DMS79 treated with DMSO at 0.1 percent for 48 hours (cell line): ENCODE measurements around the gene MTCH1.

Experiments
- DNase-seq: peaks from one replicate; lab custom pipeline; 2025; lab: John Stamatoyannopoulos, UW

MTCH1 gene, protein sequence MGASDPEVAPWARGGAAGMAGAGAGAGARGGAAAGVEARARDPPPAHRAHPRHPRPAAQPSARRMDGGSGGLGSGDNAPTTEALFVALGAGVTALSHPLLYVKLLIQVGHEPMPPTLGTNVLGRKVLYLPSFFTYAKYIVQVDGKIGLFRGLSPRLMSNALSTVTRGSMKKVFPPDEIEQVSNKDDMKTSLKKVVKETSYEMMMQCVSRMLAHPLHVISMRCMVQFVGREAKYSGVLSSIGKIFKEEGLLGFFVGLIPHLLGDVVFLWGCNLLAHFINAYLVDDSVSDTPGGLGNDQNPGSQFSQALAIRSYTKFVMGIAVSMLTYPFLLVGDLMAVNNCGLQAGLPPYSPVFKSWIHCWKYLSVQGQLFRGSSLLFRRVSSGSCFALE

DNA sequence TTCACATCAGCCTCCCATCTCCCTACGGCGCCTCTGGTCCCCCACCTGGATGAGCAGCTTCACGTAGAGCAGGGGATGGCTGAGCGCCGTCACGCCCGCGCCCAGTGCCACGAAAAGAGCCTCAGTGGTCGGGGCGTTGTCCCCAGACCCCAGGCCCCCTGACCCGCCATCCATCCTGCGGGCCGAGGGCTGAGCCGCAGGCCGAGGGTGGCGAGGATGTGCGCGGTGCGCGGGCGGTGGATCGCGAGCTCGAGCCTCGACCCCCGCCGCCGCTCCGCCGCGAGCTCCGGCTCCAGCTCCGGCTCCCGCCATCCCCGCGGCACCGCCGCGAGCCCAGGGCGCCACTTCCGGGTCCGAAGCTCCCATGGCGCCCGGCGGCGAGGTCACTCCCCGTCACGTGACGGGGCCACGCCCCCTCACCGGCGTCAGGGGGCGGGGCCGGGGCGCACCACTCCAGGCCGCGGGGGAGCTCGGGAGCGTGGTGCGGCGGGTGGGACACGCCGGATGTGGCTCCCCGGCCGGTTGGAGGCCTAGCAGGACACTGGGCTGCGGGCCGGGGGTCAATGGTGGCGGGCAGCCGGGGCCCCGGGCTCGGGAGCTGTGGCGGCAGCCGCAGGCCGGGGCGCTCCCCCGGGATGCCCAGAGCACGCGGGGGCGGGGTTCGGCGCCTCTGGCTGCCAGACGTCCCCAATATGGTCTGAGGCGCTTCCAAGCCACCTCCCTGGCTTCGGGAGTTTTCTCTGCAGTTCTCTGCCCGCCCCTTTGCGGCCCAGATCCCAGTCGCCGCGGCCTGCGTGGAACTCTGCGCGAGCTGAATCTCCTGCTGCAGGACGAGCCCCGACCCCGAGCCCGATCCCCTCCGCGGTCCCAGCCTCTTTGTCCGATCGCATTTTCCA is at the start of gene MTCH1:
MTCH1 (minus strand) TSS at position 389 of the 896 bp plus-strand sequence; CDS start at position 366, 23 bp downstream.
- peak; percentile 74 for DNase-seq

DNA sequence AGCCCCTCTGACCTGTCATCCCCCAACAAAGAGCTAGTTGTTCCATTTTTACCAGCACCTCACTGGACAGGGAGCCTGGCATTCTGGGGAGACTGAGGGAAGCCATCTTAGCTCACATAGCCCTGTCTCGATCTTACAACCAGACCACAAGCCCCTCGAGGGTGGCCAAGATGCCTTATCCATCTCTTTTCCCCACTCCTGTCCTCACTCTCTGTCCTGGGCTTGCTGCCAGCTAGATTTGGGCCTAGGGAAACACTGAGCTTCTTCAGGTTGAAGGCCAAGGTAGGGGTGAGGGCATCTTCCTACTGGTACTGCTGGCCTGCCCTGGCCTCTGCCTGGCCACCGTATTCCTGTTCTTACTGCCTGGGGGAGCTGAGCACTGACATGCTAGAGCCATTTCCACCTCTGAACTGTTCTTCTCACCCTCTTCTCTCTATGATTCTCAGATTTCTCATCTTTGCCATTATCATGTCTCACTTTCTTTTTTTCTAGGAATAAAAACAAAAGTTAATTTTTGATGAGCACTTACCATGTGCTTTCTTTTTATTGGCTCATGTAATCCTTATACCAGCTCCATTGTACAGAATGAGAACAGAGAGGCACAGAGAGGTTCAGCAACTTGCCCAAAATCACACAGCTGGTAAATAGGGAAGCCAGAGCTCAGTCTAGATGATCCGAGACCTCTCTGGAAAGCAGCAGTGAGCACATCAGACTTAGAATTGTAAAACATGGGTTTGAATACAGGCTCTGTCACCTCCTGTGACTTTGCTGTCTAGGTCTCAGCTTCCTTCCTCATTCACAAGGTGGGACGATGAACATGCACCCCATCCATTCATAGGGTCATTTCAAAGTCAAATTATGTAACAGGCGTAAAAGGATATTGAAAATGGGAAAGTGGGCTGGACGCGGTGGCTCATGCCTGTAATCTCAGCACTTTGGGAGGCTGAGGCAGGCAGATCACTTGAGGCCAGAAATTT is 48.1 kb upstream of the MTCH1 start:
- no peak for DNase-seq

DNA sequence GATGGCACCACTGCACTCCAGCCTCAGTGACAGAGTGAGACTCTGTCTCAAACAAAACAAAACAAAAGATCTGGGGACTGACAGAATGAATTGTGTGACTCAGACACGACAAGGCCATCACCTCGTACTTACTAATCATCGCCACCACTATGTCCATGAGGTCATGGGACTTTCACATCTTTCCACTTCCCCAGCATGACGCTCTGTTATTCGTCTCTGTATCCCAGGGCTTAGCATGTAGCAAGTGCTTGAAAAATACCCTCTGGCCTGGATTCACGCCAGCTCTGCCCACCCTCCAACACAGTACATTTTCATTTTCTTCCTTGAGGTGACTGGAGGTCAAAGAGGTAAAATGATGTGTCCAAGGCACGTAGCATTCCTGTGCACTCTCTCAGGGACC is 47.3 kb upstream of the MTCH1 start:
- no peak for DNase-seq

DNA sequence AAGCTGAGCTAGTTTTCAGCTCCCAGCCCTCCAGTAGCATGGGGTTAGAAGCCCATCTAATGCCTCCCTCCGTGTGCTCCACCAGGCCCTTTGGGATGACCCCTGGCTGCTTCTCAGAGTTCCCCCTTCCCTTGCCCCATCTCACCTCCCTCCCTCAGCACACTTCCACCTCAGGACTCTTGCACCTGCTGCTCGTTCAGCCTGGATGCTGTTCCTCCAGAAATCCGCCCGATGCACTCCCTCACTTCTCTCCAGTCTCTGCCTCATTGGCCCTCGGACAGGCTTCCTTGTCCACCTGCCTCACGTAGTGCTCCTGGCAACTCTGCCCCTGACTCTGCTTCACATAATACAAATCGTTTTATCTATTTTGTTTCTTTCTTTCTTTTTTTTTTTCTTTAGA is 46.2 kb upstream of the MTCH1 start:
- no peak for DNase-seq

DNA sequence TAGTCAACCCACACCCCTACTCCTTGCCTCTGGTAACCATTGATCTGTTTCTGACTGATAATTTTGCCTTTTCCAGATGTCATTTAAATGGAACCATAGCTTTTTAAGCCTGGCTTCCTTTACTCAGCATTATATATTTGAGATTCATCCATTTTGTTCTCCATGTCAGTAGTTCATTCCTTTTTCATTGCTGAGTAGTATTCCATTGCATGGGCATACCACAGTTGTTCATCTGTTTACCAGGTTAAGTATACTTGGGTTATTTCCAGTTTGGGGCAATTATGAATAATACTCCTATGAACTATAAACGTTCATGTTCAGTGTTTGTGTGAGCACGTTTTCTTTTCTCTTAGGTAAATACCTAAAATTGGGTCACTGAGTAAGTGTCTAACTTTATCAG is 44.6 kb upstream of the MTCH1 start:
- no peak for DNase-seq

DNA sequence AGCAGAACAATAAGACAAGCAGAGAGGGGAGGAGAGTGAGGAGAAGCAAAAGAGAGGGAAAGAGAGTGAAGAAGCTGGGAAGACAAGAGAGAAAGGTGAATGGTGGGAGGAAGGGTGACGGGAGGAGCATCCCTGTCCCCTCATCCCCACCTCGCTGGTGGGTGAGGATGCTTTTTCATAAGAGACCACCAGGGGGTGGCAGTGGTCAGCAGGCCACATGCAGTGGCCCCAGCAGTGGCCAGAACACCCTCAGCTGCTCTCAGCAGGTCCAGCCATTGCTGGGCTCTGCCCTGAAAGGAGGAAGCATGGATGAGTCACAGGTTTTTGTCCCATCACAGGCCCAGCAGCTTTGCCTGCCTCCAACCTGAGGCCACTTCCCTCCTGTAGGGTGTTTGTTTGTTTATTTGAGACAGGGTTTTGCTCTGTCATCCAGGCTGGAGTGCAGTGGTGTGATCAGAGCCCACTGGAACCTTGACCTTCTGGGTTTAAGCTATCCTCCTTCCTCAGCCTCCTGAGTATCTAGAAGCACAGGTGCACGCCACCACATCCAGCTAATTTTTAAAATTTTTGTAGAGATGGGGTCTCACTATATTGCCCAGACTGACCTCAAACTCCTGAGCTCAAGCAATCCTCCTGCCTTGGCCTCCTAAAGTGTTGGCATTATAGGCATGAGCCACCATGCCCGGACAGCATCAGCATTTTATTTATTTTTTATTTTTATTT is 43.4 kb upstream of the MTCH1 start:
- DNase-seq: no peak

DNA sequence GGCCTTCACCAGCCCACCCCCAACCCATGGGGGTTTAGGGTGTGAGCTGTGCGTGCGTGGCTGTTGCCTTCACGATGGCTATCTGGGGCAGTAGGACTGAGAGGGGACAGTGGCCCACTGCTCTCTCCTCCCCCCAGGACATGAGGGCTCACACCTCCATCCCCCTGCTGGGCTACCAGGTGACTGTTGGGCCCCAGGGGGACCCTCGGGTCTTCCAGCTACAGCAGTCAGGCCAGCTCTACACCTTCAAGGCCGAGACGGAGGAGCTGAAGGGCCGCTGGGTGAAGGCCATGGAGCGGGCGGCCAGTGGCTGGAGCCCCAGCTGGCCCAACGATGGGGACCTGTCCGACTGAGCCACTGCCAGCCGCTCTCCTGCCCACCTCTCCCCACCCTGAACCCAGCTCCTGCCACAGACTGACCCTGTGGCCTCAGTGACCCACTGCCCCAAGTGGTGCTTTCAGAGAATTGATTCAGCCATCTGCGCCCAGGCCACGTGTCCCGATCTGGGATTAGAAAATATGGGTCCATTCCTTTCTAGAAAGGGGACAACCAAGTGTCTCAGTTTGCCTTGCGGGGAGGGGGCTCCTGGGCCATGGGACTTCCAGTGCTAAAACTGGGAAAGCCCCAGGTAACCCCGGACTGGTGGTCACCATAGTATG is 41.9 kb upstream of the MTCH1 start:
- DNase-seq: no peak

DNA sequence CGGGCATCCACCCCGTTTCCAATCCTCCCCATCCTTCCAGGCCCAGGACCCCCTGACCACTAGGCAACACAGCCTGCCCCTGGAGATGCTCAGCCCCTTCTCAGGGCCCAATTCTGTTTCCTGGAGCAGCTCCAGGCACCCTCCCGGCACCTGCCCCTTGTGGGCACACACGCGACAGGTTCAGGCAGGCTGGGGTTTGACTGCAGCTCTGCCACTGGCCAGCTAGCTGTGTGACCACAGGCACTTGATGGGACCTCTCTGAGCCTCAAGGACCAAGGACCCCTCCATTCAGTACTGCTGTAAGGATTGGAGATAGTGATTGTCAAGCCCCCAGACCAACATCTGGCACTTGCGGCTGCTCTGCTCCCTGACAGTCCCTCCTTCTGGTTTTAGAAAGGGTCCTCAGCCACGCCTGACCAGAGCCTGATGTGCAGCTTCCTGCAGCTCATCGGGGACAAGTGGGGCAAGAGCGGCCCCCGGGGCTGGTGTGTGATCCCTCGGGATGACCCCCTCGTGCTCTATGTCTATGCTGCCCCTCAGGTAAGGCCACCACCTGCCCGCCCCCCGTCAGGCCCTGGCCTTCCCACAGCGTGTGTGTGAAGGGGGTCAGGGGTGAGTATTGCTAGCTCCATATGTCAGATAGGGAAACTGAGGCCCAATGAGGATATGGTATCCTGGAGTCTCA is 41.2 kb upstream of the MTCH1 start:
- no peak for DNase-seq

DNA sequence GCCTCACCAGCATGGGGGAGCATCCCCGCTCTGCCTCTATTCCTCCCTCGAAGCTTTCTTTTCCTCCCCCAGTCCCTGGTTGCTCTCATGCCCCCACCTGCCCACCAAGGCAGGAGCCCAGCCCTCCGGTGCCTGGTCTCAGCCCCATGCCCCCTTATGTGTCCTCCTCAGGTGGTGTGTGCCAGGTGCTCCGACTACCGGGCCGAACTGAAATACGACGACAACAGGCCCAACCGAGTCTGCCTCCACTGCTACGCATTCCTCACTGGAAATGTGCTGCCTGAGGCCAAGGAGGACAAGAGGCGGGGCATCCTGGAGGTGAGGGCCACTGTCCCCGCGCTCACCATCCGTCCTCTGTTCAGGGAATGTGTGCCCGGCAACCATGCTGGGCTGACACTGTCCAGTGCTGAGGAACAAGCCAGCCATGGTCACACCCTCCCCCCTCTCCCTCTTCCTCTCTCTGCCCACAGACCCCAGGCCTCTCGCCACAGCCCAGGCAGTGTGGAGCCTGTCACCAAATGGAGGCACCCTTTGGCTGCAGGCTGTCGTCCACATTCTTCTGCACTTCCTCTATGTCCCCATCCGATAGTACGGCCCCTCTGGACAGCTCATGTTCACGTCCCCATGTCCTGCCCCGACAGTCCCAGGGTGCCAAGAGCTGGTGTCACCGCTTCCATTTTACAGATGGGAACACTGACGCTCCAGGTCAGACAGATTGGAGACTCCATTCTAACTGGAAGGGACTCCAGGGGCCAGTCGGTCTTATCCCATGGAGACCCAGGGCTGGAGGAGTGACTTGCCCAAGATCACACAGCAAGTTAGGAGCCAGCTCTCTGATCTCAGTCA is 39.8 kb upstream of the MTCH1 start:
- DNase-seq: no peak

DNA sequence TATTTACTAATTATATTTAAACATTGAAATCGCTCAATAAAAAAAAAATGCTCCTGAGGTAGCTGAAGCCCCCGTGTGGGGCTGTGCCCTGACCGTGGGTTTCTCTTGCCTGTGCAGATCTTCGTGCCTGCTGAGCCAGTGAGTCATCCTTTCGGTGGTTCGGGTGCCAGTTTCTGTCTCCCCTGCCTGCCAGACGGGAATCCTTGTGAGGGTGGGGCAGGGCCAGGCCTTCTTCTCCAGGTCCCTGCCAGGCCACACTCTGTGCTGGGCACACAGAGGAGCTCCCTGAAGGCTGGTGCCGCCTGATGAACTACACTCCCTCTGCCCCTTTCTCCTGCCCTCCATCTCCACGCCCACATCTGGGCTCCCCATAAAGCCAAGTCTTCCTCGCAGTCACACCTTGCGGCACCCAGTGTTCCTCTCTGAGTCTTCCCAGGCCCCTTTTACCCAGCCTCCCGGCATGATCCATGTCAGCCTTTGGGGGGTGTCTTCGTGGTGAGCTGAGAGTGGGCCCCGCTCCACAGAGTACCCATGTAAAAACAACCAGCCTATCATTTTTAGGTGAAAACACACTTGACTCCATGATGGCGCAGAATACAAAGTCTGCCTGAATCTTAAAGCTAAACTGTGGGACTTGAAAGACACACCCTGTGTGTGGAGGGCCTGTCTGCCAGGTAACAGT is 38.8 kb upstream of the MTCH1 start:
- DNase-seq: no peak

DNA sequence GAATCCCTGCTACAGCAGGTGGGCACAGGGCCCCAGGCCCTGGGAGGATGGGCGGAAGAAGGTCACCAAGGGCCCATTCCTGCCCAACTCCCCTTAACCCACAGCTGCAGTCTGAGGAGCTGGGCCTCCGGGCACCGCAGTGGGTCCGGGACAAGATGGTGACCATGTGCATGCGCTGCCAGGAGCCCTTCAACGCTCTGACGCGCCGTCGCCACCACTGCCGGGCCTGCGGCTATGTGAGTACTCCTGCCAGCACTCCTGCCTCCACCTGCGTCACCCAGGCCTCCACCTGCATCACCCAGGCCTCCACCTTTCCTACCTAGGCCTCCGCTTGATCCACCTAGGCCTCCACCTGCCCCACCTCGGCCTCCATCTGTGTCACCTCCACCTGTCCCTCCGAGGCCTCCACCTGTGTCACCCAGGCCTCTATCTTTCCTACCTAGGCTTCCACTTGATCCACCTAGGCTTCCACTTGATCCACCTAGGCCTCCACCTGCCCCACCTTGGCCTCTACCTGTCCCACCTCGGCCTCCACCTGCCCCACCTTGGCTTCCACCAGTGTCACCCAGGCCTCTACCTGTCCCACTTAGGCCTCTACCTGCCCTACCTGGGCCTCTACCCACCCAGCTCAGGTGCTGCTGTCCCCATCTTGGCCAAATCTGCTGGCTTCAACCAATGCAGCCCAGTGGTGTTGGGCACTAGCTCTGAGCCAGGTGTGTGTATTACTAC is 36.3 kb upstream of the MTCH1 start:
- no peak for DNase-seq

DNA sequence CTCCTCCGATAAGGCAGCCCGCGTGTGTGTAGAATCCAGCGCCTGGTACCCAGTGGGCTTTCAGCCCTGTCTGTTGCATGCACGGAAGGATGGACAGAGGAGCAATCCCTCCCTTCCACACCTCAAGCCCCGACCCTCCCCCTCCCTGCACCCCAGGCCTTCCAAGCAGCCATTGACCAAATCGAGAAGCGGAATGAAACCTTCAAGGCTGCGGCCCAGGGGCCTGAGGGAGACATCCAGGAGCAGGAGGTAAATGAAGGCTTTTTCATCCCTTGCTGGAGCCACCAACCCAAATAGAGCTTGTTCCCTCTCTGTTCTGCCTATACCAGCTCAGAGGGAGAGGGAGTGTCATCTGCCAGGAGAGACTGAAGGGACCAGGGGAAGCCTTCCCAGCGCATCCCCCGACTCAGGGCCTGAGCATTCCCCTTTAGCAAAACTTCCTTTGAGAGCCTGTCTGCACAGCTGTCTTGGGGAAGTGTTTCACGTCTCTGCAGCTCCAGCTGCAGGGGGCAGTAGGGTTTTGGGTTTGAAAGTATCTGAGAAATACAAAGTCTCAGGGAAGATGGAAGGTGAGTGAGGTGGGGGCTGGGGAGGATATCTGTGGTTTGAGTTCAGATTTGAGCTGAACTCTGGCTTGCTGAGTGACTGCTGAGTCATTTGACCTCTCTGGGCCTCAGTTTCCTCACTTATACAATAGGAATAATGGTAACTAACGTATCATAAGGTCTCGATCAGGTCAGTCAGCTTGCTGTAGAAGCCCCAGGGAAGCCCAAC is 35.5 kb upstream of the MTCH1 start:
- DNase-seq: no peak

DNA sequence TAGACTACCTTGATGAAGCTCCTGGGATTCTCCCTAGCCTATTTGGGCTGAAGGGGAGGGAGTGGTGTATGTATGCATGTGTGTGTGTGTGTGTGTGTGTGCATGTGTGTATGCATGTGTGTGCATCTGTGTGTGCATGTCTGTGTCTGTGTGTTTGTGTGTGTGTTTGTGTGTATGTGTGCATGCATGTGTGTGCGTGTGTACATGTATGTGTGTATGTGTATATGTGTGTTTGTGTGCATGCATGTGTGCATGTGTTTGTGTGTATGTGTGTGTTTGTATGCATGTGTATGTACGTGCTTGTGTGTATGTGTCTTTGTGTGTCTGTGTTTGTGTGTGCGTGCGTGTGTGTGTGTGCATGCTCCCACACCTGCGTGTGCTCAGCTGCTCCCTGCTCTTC is 34.8 kb upstream of the MTCH1 start:
- no peak for DNase-seq

DNA sequence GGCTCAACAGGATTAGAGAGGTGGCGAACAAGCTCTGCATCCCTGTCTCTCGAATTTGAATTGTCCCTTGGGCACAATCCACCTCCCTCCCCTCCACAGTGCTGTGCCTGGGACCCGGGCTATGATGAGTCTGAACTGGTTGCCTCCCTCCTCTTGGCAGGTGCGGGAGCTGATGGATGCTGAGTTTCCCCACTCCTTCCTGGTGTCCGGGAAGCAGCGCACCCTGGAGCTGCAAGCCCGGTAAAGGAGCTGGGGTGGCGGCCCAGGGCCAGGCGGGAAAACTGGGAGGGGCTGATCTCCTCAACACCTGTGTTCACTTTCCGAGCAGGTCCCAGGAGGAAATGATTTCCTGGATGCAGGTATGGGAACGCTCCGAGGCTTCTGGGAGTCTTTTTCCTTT is 34.4 kb upstream of the MTCH1 start:
- DNase-seq: peak; percentile 64

DNA sequence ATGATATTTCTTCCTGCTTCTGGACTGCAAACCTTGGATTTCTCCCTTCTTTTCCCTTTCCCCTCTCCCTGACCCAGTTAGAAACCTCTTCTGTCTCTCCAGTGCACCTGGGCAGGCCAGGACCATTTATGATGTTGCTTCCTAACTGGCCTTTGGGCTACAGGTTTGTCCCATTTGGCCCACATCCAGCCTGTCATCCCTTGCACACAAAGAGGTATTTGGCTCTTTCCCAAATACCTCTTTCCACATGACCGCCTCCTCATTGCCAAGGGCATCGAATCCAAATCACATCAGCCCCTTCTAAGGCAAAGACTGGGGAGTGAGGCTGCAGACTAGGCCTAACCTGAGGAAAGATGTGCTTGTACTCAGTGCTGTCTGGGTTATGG is 33.1 kb upstream of the MTCH1 start:
- DNase-seq: peak; percentile 98

DNA sequence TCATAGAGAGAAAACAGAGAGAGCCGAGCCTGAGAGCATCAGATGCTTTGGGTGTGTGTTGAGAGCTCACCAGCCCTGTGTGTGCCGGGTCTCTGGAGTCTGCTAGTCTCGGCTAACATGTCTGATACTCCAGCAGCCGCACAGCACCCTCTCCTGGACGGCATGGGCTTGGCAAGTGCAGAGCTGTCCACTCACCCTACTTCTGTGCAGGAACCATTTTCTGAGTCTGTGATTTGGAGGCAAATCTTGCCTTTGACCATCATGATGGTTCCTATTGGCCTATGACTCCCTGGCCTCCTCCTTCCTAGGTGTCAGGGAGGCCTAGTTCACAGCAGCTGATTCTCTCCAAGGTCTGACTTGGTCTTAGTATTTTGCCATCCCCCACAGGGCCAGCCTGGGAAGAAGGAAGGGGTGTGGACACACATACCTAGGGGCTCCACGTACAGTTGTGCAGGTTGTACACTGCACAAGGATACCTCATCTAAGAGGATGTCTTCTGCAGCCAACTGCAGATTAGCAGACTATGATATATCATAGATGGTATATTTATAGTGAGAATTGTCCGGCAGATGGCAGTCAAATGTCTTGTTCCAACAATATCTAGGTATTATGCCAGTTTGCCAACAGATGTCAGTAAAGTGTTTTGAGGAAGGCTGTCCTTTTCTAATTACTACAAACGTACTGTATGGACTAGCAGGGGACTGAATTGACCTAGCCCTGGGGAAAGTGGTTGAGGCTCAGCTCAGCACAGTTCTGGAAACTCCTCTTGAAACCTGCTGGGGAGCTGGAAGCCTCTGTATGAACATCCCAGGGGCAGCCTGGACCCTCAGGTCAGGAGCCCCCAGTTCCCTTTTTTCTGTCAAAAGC is 32.4 kb upstream of the MTCH1 start:
- peak; percentile 97 for DNase-seq
